ENCODE results near the gene EIF3I. TPM values are rescaled to one million over a fixed set of nuclear protein-coding genes. Genes with fewer than 3 reads are reported as not detected.

The EIF3I gene
- total RNA-seq, 1 donor: 280 TPM

DNA sequence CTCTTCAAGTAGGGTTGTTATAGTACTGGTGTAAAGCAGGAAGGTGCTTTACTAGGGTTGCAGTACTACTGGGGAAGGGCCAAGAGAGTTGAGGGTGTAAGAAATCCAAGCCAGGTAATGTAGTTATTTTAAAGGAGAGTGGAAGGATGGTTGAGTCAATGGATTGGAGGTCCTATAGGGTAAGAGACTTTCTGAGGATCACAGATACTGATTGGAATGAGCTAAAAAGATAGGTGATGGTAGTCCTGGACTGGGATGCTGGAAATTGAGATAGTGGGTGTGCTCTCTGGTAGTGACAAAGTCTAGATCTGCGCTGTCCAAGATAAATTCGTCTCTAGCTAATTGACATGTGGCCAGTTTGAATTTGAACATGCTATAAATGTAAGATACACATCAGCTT is 35.7 kb upstream of the EIF3I start:
- no peak for DNase-seq (ENCODE audit: low read depth)
- H3K4me3 ChIP-seq (ENCODE audit: low read depth, low read length): no peak overlapping the region
- no peak for TF ChIP-seq CTCF (IDR thresholded peaks at IDR 0.05; ENCODE audit: insufficient read depth, low read depth, low read length)

DNA sequence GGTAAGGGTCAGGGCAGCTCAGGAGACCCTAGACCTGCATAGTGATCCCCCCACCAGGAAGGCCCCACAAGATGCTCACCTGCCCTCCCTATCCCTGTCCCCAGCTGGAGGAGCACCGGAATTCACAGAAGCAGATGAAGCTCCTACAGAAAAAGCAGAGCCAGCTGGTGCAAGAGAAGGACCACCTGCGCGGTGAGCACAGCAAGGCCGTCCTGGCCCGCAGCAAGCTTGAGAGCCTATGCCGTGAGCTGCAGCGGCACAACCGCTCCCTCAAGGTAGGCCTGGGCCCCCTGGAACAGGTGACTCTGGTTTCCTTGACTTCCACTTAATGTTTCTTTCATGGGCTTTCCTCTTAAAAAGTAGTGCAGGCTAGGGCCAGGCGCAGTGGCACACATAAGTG is 34.4 kb upstream of the EIF3I start:
- no peak for DNase-seq (ENCODE audit: low read depth)
- no peak overlapping the region for H3K4me3 ChIP-seq (ENCODE audit: low read depth, low read length)
- no peak for TF ChIP-seq CTCF (IDR thresholded peaks at IDR 0.05; ENCODE audit: insufficient read depth, low read depth, low read length)

DNA sequence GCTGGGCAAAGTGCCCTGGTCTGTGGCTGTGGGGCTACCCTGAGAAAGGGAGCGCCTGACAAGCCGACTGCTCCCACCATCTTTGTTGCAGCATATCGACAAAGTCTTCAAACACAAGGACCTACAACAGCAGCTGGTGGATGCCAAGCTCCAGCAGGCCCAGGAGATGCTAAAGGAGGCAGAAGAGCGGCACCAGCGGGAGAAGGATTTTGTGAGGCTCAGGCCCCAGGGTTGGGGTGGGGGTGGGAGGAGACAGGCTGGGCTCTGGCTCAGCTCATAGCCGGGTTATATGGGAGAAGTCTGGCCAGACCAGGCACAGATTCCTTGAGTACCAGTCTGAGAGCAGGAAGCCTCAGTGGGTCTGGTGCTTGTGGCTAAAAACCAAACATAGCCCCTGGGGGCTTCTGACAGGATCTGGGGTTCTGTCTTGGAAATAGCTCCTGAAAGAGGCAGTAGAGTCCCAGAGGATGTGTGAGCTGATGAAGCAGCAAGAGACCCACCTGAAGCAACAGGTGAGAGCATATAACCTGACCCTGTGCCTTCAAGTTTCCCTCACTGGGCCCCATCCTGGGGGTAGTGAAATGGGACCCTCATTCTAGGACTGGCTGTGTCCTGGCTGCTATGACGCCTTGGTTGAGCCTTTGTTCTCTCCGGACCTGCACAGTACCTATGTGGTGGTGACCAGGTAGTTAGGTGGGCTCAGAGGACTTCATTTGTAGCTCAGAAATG is 29.8 kb upstream of the EIF3I start:
- DNase-seq (ENCODE audit: low read depth): no peak
- no peak for TF ChIP-seq CTCF (IDR thresholded peaks at IDR 0.05; ENCODE audit: insufficient read depth, low read depth, low read length)
- H3K4me3 ChIP-seq (ENCODE audit: low read depth, low read length): no peak overlapping the region

- no peak for TF ChIP-seq CTCF (IDR thresholded peaks at IDR 0.05; ENCODE audit: insufficient read depth, low read depth, low read length)
- no peak for DNase-seq (ENCODE audit: low read depth)
- no peak overlapping the region for H3K4me3 ChIP-seq (ENCODE audit: low read depth, low read length)
Observed at GRCh38 chr1:32194984-32195383, 27.2 kb upstream of the EIF3I start.

- H3K4me3 ChIP-seq (ENCODE audit: low read depth, low read length): no peak overlapping the region
- no peak for TF ChIP-seq CTCF (IDR thresholded peaks at IDR 0.05; ENCODE audit: insufficient read depth, low read depth, low read length)
- DNase-seq (ENCODE audit: low read depth): no peak
Observed at GRCh38 chr1:32195531-32195930, 26.7 kb upstream of the EIF3I start.

DNA sequence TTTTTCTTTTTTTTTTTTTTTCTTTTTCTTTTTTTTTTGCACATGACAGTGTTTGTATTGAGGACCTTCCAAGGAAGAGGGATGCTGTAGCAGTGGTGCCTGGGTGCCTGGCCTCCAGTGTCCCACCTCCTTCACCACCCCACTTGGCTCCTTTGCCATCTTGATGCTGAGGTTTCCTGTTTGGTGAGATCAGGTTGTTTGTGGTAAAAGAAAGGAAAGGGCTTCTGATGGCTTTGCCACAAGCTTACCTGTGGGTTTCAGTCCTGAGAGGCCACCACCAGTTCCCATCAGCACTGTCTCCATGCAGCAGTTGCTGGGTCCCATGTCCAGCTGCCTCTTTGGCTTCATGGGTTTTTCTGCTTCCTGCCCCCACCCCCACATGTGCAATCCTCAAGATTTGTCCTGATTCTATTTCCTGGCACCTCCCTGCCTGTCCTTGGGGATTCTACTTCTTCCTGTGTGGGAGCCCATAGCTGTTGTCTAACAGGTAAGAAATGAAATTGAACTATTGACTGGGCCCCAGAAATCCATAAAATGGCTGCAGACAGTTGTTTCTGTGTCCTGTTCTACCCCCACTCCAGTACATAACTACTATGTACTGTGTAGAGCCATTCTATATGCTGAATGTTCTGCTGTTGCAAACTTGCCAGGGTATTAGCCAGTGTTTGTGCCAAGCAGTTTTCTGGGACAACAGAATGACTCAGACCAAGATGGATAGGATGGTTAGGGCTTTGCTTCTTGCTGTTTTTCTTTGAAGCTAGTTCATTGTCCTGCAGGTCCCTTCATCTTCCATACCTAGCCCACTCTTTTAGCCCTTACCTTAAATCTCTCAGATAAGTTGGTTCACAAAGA is 26.0 kb upstream of the EIF3I start:
- DNase-seq (ENCODE audit: low read depth): no peak
- TF ChIP-seq CTCF (IDR thresholded peaks at IDR 0.05; ENCODE audit: insufficient read depth, low read depth, low read length): no peak

More for the DNA sequence above, 26.0 kb upstream of the EIF3I start:
- no peak overlapping the region for H3K4me3 ChIP-seq (ENCODE audit: low read depth, low read length)
